ENCODE results near the gene TATDN2. TPM values are rescaled to one million over a fixed set of nuclear protein-coding genes. Genes with fewer than 3 reads are reported as not detected.

Gene TATDN2
- polyA plus RNA-seq, 4 donors, result 33.9 to 34.8 (median 34.1) TPM

DNA sequence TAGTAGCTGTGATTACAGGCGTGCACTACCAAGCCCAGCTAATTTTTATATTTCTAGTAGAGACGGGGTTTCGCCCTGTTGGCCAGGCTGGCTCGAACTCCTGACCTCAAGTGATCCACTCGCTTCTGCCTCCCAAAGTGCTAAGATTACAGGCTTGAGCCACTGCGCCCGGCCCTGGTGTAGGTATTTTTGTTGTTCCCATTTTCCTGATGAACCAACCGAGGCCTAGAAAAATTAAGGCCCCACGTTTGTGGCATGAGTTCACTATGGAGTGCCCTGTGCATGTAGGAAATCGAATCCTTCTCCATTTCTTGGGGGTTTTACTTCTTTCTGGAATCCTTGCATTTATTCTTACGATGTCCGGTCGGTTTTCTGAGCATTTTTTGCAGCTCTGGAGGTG lies 14.3 kb upstream of the TATDN2 start:
- DNase-seq (ENCODE audit: low read depth in 4 of 4, low spot score in 3 of 4), result no peak

DNA sequence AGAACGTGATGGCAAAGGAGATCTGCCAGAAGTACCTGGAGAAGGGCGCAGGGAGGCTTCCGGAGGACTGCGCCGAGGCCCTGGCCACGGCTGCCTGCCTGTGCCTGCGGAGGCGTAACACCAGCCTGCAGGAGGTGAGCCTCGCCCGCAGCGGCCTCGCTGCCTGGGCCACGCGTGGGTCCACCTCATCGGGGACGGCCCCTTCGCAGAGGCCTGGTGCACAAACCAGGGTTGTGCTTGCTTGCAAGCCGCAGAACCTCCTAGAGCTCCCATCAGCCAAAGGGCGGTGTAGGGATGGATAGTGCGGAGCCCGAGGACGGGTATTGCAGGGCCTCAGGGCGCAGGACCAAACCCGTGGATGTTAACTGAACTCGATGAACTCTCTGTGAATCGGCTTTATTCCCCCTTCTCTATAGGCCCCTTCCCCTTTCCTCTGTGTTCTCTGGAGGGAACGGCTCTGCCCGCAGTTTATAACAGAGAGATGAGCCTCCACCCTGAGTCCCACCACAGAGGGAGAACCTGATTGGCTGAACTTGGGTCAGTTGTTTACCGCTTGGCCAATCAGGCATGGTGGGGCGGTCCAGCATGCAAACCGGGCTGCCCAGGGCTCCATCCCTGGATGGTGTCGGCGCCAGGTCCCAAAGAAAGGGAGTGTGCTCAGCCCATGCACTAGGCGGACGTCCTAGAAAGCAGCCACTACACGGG lies 13.6 kb upstream of the TATDN2 start:
- no peak for DNase-seq (ENCODE audit: low read depth in 4 of 4, low spot score in 3 of 4)

DNA sequence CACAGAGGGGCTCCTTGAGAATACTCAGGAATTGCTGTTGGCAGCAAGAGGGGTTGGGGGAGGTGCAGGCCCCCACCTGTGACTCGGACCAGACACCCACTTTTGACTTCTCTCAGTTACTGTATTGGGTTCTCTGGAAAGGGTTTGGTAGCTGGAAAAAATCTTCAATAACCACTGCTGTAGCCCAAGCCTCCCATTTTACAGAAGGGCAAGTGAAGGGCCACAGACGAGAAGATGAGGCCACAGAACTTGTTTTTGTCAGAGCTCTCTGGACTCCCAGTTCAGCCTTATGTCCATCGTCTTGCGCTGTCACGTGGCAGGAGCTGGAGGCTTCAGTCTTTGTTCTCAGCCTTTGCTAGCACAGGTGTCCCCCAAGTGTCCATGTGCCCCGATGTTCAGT lies 12.7 kb upstream of the TATDN2 start:
- no peak for DNase-seq (ENCODE audit: low read depth in 4 of 4, low spot score in 3 of 4)

DNA sequence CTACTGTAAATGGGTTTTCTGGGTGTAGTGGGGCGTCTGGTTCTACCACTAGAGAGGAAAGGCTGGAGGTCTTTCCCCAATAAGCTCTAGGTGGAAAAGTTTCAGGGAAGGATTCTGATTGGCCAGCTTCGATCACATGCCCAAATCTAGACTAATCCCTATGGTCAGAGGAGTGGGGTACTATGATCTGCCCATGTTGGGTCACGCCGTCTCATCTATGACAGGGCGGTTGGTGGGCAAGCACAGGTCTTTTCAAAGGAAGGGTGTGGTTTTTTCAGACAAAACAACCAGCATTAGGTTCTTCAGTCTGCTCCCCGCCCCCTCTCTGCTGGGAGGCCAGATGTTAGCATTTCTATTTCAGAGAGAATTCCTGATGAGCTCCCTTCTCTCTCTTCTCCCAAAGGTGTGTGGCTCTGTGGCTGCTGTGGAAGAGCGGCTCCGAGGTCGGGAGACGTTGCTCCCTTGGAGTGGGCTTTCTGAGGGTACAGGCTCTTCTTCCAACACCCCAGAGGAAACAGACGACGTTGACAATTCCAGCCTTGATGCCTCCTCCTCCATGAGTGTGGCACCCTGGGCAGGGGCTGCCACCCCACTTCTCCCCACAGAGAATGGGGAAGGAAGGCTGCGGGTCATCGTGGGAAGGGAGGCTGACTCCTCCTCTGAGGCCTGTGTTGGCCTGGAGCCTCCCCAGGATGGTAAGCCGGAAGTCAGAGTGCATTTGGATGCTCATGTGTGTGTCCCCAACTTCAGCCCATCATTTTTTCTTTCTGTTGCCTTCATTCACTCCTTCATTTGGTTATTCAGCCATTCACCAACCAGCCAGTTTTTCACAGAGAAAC lies 9.7 kb upstream of the TATDN2 start:
- no peak for DNase-seq (ENCODE audit: low read depth in 4 of 4, low spot score in 3 of 4)

DNA sequence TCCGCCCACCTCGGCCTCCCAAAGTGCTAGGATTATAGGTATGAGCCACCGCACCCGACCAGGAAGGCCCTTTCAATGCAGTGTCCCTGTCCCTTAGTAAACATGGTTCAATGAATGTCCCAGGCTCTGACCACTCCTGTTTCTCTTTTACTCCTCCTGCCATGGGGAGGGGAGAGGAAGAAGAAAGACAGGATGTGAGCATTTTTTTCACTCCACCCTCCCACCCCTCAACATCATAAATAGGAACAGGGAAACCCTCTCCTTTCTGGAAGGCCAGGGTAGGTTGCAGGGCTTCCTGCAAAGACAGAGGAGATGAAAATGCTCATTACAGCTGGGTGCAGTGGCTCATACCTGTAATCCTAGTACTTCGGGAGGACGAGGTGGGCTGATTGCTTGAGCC lies 7.5 kb upstream of the TATDN2 start:
- DNase-seq (ENCODE audit: low read depth in 4 of 4, low spot score in 3 of 4), result no peak

DNA sequence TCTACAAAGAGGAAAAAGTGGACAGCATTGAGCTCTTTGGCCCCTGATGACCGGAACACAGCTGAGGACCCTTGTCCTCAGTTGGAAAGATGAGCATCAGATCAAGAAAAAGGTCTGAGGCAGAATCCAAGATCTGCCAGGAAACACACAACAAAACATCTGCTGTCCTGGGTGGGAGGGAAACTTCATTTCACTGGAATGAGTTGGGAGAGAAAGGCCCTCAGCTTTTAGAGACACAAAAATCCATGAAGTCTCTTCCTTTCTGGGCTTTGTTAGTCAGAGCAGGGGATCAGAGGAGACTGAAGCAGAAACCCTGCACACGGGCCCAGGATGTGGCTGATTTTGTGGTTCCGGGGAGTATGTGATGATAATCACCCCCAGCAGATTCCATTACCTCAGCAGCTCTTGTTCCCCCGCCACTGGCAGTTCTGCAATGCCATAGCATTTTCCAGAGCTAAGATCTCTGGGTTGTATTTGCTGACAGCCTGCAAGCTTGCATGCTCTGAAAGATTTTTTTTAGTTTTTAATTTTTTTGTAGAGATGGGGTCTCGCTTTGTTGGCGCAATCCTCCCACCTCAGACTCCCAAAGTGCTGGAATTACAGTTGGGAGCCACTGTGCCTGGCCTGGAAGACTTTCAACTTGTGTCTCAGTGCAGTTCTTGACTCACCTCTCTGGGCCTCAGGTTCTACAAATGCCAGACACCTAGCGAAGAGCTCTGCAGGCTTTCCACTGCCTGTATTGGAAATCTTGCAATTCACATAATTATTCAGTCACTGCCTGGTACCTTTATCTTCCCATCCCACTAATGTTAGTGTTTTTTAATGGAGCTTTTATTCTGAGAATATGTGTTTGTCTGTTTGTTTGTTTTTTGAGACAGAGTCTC lies 5.8 kb upstream of the TATDN2 start:
- DNase-seq (ENCODE audit: low read depth in 4 of 4, low spot score in 3 of 4), result no peak

DNA sequence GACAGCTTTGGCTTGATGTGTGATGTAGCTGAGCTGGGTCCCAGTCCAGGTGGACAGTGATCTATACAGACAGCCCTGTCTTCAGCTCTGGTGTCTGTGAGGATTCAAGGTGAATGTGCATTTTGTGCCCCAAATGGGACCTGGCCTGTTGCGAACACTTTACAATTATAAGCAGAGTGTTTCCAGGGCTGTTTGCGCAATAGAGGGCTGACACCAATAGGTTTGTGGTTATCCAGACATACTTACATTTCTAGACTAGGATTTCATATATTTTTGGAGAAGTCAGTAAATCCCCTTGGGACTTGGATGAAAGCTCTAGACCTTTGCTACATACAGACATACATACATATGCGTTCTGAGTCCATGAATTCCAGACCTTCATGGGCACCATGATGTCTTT lies 4.2 kb upstream of the TATDN2 start:
- DNase-seq (ENCODE audit: low read depth in 4 of 4, low spot score in 3 of 4), result no peak

DNA sequence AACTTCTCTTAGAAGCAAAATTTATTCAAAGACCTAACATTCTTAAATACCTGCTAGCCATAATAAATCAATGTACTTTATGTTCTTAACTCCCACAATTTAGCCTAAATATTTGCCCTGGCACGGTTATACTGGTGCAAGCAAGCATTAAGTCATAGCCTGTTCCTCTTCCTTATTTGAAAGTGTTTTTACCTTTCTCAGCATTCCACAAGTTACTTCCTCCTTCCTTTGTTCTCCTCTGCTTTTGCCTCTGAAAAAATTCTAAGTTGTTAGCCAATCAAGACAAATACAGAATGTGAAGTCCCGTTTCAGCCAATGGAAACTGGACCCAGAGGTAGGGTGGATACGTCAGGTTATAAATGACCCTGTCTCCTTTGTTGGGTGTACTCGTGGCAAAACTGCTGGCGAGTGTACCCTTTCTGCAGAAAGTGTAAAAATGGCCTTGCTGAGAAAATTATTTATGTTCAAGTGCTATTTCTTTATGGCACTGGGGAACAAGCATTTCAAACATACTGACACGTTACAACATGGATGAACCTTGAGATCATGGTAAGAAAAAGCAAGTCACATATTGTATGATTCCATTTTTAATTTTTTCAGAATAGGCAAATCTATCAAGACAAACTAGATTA lies 3.1 kb upstream of the TATDN2 start:
- DNase-seq (ENCODE audit: low read depth in 4 of 4, low spot score in 3 of 4), result no peak

DNA sequence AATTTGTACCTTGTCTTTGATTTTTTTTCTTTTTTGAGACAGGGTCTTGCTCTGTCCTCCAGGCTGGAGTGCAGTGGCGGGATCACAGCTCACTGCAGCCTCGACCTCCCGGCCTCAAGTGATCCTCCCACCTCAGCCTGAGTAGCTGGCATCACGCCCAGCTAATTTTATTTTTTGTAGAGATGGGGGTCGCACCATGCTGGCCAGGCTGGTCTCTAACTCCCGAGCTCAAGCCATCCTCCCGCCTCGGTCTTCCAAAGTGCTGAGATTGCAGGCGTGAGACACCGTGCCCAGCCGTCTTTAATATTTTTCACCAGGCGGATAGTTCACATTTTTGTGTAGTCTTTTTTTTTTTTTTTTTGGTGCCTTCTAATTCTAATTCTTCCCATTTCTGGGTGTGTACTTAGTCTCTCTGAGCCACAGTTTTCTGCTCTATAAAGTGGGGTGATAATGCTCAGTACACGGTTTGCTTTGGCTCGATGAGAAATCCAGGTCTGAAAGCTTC lies 528 bp upstream of the TATDN2 start:
- no peak for DNase-seq (ENCODE audit: low read depth in 4 of 4, low spot score in 3 of 4)

DNA sequence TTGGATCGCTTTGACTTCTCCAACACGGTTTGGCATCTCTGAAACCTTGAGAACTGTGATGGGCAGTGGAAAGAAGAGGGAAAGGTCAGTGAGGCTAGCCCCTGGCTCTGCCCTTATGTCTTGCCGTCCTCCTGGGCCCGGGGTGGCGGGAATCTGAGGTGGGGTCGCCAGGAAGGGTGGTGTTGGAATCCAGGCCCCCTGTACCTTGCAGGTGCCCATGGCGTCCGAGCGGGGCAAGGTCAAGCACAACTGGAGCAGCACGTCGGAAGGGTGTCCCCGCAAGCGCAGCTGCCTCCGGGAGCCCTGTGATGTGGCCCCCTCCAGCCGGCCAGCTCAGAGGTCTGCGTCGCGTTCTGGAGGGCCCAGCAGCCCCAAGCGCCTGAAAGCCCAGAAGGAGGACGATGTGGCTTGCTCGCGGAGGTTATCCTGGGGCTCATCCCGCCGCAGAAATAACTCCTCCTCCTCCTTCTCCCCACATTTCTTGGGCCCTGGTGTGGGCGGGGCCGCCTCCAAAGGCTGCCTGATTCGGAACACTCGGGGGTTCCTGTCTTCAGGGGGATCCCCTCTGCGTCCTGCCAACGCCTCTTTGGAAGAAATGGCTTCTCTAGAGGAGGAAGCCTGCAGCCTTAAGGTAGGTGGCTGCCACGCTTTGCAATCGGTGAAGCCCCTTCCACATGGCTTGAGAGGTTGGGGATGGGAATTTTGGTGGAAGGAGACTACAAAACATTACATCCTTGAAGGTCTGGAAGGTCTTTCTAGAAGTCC lies 907 bp downstream of the TATDN2 start:
- DNase-seq (ENCODE audit: low read depth in 4 of 4, low spot score in 3 of 4), result no peak

DNA sequence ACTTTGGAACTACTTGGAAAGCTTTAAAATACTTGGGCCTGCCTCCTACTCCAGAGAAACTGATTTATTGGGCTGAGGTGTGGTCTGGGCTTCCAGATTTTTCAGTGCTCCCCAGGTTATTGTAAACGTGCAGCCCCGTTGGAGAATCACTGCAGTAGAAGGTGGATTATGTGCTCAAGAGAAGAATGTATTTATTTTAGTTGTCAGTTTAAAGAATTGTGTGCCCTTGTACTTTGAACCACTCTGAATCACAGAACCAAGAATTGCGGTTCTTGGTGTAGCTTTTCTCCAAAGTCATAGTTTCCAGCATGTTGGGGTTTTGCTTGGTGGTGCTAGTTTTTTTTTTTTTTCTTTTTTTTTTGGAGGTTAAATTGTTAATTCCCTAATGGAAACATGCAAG lies 1.6 kb downstream of the TATDN2 start:
- no peak for DNase-seq (ENCODE audit: low read depth in 4 of 4, low spot score in 3 of 4)

DNA sequence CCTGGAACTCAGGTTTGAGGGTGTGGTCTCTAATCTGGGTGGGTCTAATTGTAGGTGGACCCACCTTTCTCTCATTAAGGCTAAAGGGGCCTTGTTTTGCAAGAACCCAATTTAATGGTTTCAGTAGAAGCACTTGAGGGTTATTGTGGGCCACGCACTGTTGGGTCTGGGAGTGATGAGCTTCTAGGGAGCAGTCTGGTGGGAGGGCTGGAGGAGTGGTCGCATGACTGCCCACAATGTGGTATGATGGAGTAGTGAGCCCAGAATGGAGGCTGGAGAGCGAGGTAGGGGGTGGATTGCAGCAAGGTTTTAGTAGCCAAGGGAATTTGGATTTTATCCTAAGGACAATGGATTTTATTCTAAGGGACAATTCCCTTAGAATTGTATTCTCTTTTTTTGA lies 2.7 kb downstream of the TATDN2 start:
- no peak for DNase-seq (ENCODE audit: low read depth in 4 of 4, low spot score in 3 of 4)

DNA sequence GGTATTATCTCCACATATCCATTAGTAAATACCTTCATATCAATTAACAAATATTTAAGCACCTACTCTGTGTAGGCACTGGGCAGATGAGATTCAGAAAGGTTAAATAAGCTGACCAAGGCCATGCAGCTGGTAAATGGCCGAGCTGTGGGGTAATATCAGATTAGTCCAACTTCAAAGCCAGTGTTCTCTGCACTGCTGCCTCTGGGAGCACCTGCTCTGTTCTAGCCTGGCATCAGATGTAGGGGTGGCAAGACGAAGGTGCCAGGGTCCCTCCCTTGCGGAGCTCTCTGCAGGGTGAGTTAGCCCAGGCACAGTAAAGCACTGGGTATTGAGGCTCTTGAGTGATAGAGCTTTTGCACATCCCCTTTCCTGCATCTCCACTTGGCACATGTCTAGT lies 5.5 kb downstream of the TATDN2 start:
- no peak for DNase-seq (ENCODE audit: low read depth in 4 of 4, low spot score in 3 of 4)

DNA sequence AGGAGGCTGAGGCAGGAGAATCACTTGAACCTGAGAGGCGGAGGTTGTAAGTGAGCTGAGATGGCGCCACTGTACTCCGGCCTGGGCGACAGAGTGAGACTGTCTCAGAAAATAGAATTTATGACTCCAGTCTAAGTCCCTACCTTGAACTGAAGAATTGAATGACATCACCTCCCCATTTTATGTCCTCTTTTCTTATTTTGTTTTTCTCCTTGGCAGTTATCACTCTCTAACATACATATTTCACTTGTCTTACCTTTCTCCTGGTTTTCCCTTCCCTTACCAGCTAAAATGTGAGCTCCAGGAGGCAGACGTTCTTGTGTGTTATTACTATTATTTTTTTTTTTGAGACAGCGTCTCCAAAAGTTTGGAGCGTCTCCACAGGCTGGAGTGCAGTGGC lies 7.6 kb downstream of the TATDN2 start:
- DNase-seq (ENCODE audit: low read depth in 4 of 4, low spot score in 3 of 4), result no peak

DNA sequence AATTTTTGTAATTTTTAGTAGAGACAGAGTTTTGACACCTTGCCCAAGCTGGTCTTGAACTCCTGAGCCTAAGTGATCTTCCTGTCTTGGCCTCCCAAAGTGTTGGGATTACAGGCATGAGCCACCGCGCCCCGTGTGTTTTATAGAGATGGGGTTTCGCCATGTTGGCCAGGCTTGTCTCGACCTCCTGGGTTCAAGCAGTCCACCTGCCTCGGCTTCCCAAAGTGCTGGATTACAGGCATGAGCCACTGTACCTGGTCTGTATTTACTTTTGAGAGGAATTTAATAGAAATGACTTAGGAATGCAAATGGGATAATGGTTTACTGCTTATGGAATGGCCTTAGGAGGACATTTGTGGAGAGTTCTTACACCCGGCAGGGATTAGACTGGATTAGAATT lies 10.8 kb downstream of the TATDN2 start:
- DNase-seq (ENCODE audit: low read depth in 4 of 4, low spot score in 3 of 4), result no peak

DNA sequence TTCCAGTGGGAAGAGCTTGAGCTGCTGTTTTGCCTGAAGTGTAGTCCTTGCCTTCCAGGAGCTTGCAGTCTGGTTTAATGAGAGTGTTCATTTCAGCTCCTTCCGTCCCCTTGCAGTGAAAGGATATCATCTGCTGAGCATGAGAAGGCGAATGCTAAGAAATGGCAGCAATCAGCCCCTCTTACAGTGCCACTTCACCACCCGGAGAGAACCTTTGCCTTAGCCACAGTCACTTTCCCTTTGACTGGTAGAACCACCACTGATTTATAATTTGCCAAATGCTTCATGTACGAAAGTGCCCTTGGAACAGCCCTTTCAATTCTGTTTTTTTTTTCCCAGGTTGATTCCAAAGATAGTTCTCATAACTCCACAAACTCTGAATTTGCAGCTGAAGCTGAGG lies 11.5 kb downstream of the TATDN2 start:
- DNase-seq (ENCODE audit: low read depth in 4 of 4, low spot score in 3 of 4), result no peak

DNA sequence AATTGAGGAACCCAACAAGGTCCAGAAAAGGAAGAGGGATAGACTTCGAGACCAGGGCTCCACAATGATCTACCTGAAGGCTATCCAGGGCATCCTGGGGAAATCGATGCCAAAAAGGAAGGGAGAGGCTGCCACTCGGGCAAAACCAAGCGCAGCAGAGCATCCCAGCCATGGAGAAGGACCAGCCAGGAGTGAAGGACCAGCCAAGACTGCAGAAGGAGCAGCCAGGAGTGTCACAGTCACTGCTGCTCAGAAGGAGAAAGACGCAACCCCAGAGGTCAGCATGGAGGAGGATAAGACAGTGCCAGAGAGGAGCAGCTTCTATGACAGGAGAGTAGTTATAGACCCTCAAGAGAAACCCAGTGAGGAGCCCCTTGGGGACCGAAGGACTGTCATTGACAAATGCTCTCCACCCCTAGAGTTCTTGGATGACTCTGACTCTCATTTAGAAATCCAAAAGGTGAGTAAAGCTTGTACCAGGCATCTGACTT lies 12.0 kb downstream of the TATDN2 start:
- DNase-seq (ENCODE audit: low read depth in 4 of 4, low spot score in 3 of 4), result no peak

DNA sequence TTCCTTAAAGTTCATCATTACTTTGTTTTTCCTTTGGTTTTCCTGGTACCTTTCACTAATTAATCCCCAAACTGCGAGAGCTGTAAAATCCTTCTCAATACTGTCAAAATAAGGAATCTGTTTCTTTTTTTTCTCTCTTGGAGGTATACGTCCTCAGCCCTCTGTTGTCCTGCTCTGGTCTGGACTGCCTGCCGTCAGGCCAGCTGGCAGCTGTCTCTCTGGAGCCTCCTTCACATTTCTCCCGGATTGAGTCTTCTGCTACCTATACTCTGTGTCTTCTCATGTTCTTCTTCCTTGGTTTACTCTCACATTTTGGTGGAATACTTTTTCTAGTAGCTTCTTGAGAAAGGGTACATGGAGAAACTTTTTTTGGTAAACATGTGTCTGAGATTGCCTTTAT lies 13.8 kb downstream of the TATDN2 start:
- no peak for DNase-seq (ENCODE audit: low read depth in 4 of 4, low spot score in 3 of 4)

DNA sequence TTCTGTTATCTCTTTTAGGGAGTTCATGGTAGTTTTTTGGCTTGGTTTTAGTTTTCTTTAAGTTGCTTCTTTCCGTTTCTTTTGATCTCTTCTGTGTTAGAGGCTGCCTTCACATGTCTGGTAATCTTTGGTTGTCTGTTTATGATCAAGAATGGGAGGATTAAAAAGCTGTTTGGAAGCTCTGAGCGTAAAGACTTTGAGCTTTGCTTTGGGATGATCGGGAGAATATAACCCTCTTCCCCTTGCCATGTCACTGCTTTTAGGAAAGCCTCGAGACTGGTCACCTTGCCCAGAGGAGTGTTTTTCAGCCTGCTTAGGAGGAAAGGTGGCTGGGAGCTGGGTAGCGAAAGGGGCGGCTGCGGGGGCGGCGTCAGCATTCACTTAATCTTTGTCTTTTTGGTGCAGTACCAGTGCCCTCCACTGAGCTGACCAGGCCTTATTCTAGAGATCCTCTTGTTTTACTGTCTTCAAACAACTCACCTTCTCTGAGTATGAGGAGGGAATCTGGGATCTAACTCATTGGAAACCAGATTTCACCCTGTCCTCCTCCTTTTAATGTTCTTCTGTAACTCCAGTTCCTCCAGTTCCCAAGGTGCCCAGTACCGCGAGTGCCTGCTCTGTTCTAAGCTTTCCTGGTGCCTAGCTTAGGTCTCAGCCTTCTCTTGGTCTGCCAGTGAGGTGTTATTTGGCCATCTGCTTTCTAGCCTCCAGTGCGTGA lies 15.5 kb downstream of the TATDN2 start:
- no peak for DNase-seq (ENCODE audit: low read depth in 4 of 4, low spot score in 3 of 4)

All from right renal pelvis (tissue), 4 donors.